GM23248 (cell line): Measurements from ENCODE around the gene B4GALNT1.

Experiments used
- EZH2 ChIP-seq: fragments of 200-600 bp; sonication (generic); IDR thresholded peaks from 2 replicates; pipeline ENCODE4 v1.6.1; 2018; ENCODE audit warnings: antibody characterized with exemption, mild to moderate bottlenecking; ENCODE audit not compliant: insufficient read depth, poor library complexity, severe bottlenecking
- EZH2phosphoT487 ChIP-seq: fragments of 200-600 bp; sonication (generic); IDR thresholded peaks from 2 replicates; pipeline ENCODE4 v1.6.1; 2018; ENCODE audit warnings: antibody characterized with exemption, moderate library complexity, mild to moderate bottlenecking, low read depth; ENCODE audit not compliant: insufficient read depth

DNA sequence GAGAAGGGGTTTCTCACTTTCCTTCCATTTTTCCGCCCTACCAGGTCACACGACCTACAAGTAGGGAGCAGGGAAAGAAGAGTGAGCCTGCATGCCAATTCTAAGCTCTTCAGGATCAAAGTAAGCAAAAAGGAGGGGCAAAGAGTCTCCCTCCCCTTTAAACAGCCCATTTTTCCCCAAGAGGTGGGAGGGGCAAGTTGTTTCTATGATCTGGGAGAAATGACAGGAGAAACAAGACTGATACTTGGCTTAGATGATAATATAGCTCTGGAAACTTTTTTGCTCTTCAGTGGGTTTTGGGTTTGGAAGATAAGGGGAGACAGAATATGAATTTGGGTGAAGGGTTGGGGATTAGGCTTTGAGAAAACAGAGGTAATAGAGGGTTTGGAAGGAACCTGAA is 26.6 kb downstream of the B4GALNT1 start:
- TF ChIP-seq EZH2 (no peak), EZH2phosphoT487 (no peak)
